Caco-2 (cell line): Measurements from ENCODE around the gene SLC18A2. TPM values are rescaled to one million over a fixed set of nuclear protein-coding genes. Genes with fewer than 3 reads are reported as not detected.

Source experiments
- BruUV-seq: library from RNA; stranded (reverse); fragments of 400-500 nt; replicated peaks from 2 replicates; lab custom pipeline; 2021; lab: Mats Ljungman, UMichigan
- CTCF ChIA-PET: fragments of 300-600 bp; sonication (Branson Sonifier 250); formaldehyde crosslinking; loops from one replicate; lab custom pipeline; 2022; ENCODE audit warnings: antibody characterized with exemption; lab: Charles Lee
- POLR2A ChIA-PET: fragments of 300-600 bp; sonication (Branson Sonifier 250); formaldehyde crosslinking; loops from one replicate; lab custom pipeline; 2022; ENCODE audit warnings: antibody characterized with exemption; lab: Charles Lee
- DNase-seq, 2 experiments: peaks; one replicate each; pipeline versions ENCODE4 v3.0.0 to v3.0.0-alpha.2; 2020 to 2022
- H3K27me3 ChIP-seq: replicated peaks from 2 replicates; pipeline ENCODE4 v1.6.0; 2011; ENCODE audit warnings: low read length; ENCODE audit not compliant: control insufficient read depth, insufficient read depth
- H3K36me3 ChIP-seq: 2 replicates; pipeline ENCODE4 v1.5.1; 2011; ENCODE audit warnings: low read length; ENCODE audit not compliant: control insufficient read depth, insufficient read depth
- H3K4me1 ChIP-seq: fragments of 250-450 bp; sonication (Bioruptor Pico); 2 replicates; pipeline ENCODE4 v1.5.1; 2020; ENCODE audit warnings: mild to moderate bottlenecking
- H3K4me3 ChIP-seq: 2 replicates; pipeline ENCODE4 v1.5.1; 2011; ENCODE audit warnings: low read depth, mild to moderate bottlenecking, control low read depth, low read length
- H3K9me3 ChIP-seq: fragments of 250-450 bp; sonication (Bioruptor Pico); 2 replicates; pipeline ENCODE4 v1.5.1; 2020; ENCODE audit warnings: mild to moderate bottlenecking, moderate library complexity
- H3K27ac Mint-ChIP-seq: one replicate; pipeline ENCODE4 v1.8.0; 2022; ENCODE audit warnings: mixed read lengths; ENCODE audit not compliant: unreplicated experiment
- H3K27me3 Mint-ChIP-seq: one replicate; pipeline ENCODE4 v1.8.0; 2022; ENCODE audit warnings: mixed read lengths; ENCODE audit not compliant: insufficient read depth, unreplicated experiment
- H3K36me3 Mint-ChIP-seq: one replicate; pipeline ENCODE4 v1.8.0; 2022; ENCODE audit warnings: mild to moderate bottlenecking, mixed read lengths; ENCODE audit not compliant: insufficient read depth, unreplicated experiment
- H3K4me1 Mint-ChIP-seq: one replicate; pipeline ENCODE4 v1.8.0; 2022; ENCODE audit warnings: low read depth, mixed read lengths; ENCODE audit not compliant: unreplicated experiment
- H3K4me3 Mint-ChIP-seq: one replicate; pipeline ENCODE4 v1.8.0; 2022; ENCODE audit warnings: mild to moderate bottlenecking, moderate library complexity, mixed read lengths; ENCODE audit not compliant: unreplicated experiment
- H3K9me3 Mint-ChIP-seq: one replicate; pipeline ENCODE4 v1.8.0; 2022; ENCODE audit warnings: mixed read lengths; ENCODE audit not compliant: unreplicated experiment
- intact Hi-C: fragments of 100-400 bp; cut with micrococcal nuclease; formaldehyde crosslinking; loops from one replicate; pipeline ENCODE4 v1.10.0; 2022; ENCODE audit not compliant: unreplicated experiment
- total RNA-seq: library from RNA; stranded (reverse); gene quantifications from 2 replicates; pipeline ENCODE4 v1.2.3, GENCODE V29; 2022
- TF ChIP-seq, protein P1 (sequence below), 2 experiments: fragments of 200-600 bp in 1 of 2; IDR thresholded peaks; 1 replicate in 1 of 2; 2 replicates in 1 of 2; pipeline versions ENCODE4 v1.5.1 to v1.8.0; 2011 to 2022; ENCODE audit warnings: antibody characterized with exemption in 1 of 2, control low read depth in 1 of 2, inconsistent platforms in 1 of 2, low read depth in 1 of 2, low read length in 1 of 2, mild to moderate bottlenecking in 1 of 2, moderate library complexity in 1 of 2; ENCODE audit not compliant: insufficient read depth in 1 of 2, severe bottlenecking in 1 of 2, unreplicated experiment in 1 of 2

The SLC18A2 gene
- total RNA-seq, 1 experiment from 2014 or later, result not detected

DNA sequence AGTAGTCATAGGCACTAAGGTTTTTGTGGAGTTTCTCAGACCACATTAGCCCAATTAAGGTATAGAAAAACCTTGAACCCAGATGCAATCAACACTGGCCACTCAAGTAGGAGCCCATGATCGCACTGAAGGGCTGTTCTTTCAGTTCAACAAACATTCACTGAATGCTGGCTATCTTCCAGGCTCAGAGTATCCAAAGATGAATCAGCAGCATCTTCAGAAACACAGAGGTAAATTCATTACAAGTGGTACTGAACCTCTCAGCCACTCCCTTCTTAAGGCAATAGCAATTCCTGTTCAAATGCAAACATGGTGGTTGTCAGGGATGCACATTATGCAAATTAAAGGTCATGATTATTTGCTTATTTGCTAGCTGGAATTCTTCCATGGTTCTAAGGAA, 26.5 kb upstream of the SLC18A2 start:
- Mint-ChIP-seq H3K9me3 (peaks cover 15% of the 10 kb centered on the region), H3K27ac (no peak overlapping the region), H3K27me3 (peaks cover 30% of the 10 kb centered on the region), H3K4me3 (no peak overlapping the region), H3K4me1 (no peaks in the 10 kb centered on the region), H3K36me3 (no peaks in the 10 kb centered on the region)
- ChIA-PET CTCF (no interaction called here), POLR2A (no interaction called here)
- H3K27me3 ChIP-seq, result peaks cover 2% of the 10 kb centered on the region
- intact Hi-C loops, result no loop called here
- BruUV-seq, result no TSS peak
- DNase-seq, result no peak
- H3K36me3 ChIP-seq, result no peaks in the 10 kb centered on the region
- no peak overlapping the region for H3K4me3 ChIP-seq
- peaks cover 14% of the 10 kb centered on the region; the same call in 1 of the 2 replicates for H3K9me3 ChIP-seq
- H3K4me1 ChIP-seq, result no peaks in the 10 kb centered on the region
- TF ChIP-seq, protein P1, sequence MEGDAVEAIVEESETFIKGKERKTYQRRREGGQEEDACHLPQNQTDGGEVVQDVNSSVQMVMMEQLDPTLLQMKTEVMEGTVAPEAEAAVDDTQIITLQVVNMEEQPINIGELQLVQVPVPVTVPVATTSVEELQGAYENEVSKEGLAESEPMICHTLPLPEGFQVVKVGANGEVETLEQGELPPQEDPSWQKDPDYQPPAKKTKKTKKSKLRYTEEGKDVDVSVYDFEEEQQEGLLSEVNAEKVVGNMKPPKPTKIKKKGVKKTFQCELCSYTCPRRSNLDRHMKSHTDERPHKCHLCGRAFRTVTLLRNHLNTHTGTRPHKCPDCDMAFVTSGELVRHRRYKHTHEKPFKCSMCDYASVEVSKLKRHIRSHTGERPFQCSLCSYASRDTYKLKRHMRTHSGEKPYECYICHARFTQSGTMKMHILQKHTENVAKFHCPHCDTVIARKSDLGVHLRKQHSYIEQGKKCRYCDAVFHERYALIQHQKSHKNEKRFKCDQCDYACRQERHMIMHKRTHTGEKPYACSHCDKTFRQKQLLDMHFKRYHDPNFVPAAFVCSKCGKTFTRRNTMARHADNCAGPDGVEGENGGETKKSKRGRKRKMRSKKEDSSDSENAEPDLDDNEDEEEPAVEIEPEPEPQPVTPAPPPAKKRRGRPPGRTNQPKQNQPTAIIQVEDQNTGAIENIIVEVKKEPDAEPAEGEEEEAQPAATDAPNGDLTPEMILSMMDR (IDR thresholded peaks at IDR 0.05; ENCODE audit: insufficient read depth in 1 of 2, low read depth in 1 of 2, low read length in 1 of 2, severe bottlenecking in 1 of 2, unreplicated experiment in 1 of 2), result no peak

DNA sequence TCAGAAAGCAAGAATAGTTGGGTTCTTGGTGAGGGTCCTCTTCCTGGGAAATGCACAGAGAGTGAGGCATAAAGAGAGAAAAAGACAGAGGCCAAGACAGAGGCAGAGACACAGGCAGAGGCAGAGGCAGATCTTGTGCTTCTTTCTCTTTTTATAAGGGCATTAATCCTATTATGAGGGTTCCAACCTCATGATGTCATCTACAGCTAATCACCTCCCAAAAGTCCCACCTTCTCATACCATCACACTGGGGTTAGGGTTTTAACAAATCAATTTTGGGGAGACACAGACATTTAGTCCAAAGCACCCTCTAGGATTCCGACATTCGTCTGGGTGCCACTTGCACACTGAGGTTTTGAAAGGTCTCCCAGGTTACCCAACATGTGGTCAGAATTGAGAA, 25.8 kb upstream of the SLC18A2 start:
- TF ChIP-seq, protein P1 (IDR thresholded peaks at IDR 0.05; ENCODE audit: insufficient read depth in 1 of 2, low read depth in 1 of 2, low read length in 1 of 2, severe bottlenecking in 1 of 2, unreplicated experiment in 1 of 2), result no peak
- no peaks in the 10 kb centered on the region for H3K36me3 Mint-ChIP-seq
- no TSS peak for BruUV-seq
- H3K4me1 Mint-ChIP-seq, result no peaks in the 10 kb centered on the region
- no peak for DNase-seq
- H3K27me3 Mint-ChIP-seq, result peaks cover 23% of the 10 kb centered on the region
- no peak overlapping the region for H3K27ac Mint-ChIP-seq
- H3K9me3 ChIP-seq, result peaks cover 14% of the 10 kb centered on the region; the same call in 1 of the 2 replicates
- peaks cover 15% of the 10 kb centered on the region for H3K9me3 Mint-ChIP-seq
- H3K4me3 ChIP-seq, result no peak overlapping the region
- POLR2A ChIA-PET, result no interaction called here
- H3K36me3 ChIP-seq, result no peaks in the 10 kb centered on the region
- CTCF ChIA-PET, result no interaction called here
- no peaks in the 10 kb centered on the region for H3K4me1 ChIP-seq
- intact Hi-C loops, result loop anchor here (5.0 kb wide), 1 partner anchor 1027 kb away; no protein-coding TSS in a partner anchor
- H3K4me3 Mint-ChIP-seq, result no peak overlapping the region
- no peaks in the 10 kb centered on the region; the same call in 1 of the 2 replicates for H3K27me3 ChIP-seq

DNA sequence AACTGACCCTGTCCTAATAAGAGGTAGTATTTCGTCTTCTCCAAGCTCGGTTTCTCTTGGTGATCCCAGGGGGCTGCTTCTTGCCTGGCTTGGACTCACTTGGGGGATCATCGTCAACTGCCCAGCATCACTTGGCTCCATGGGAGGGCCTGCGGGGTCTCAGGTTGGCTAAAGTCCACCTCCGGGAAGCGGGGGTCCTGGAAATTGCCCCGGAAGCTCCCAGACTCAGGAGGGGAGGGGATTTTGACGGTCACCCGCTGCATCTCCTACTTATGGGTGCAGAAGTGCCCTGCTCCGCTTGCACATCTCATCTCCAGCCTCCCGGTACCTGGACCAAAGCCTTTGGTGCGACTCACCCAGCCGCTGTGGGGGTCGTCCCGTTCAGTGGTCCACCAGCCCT, 24.9 kb upstream of the SLC18A2 start:
- DNase-seq, result no peak
- Mint-ChIP-seq H3K9me3 (peaks cover 15% of the 10 kb centered on the region), H3K27me3 (peaks cover 19% of the 10 kb centered on the region), H3K4me3 (peak overlapping the region; percentile 90), H3K36me3 (no peaks in the 10 kb centered on the region), H3K27ac (no peak overlapping the region), H3K4me1 (no peaks in the 10 kb centered on the region)
- POLR2A ChIA-PET, result interaction anchor here (0.6 kb wide), 1 partner anchor 209 kb away, joined by 3 read pairs; no protein-coding TSS in a partner anchor
- Histone ChIP-seq H3K4me3 (no peak overlapping the region), H3K27me3 (no peaks in the 10 kb centered on the region; the same call in 1 of the 2 replicates), H3K4me1 (no peaks in the 10 kb centered on the region), H3K36me3 (no peaks in the 10 kb centered on the region), H3K9me3 (peaks cover 14% of the 10 kb centered on the region; the same call in 1 of the 2 replicates)
- TF ChIP-seq, protein P1 (IDR thresholded peaks at IDR 0.05; ENCODE audit: insufficient read depth in 1 of 2, low read depth in 1 of 2, low read length in 1 of 2, severe bottlenecking in 1 of 2, unreplicated experiment in 1 of 2), result no peak
- BruUV-seq, result no TSS peak
- intact Hi-C loops, result loop anchor here (2.0 to 5.0 kb wide), 2 partner anchors 263 to 1026 kb away; no protein-coding TSS in a partner anchor
- CTCF ChIA-PET, result interaction anchor here (0.6 to 4.1 kb wide), 22 partner anchors 8 to 1338 kb away, joined by 3 to 69 read pairs (median 5); partner anchors contain the start of gene SLC18A2
